ENCODE results near the gene CCM2L. TPM values are rescaled to one million over a fixed set of nuclear protein-coding genes. Genes with fewer than 3 reads are reported as not detected.
A peak's percentile ranks its signal among the peaks of the same experiment; 100 is the strongest.

The CCM2L gene
- total RNA-seq, 1 donor from 2014 or later: not detected

DNA sequence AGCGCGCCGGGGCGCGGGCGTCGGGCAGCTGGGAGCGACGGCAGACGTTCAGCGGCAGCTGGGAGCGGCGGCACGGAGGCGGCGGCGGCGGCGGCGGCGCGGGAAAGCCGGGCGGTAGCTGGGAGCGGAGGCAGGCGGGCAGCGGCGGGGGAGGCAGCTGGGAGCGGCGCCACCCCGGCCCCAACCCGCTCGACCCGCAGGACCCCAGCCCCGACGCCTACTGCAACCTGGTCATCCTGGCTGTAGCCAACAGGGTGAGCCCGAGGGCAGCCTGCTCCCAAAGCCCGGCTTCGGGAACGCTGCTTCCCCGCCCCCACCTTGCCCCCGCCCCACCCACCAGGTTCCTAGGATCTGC, 8.9 kb downstream of the CCM2L start:
- TF ChIP-seq, protein P1, sequence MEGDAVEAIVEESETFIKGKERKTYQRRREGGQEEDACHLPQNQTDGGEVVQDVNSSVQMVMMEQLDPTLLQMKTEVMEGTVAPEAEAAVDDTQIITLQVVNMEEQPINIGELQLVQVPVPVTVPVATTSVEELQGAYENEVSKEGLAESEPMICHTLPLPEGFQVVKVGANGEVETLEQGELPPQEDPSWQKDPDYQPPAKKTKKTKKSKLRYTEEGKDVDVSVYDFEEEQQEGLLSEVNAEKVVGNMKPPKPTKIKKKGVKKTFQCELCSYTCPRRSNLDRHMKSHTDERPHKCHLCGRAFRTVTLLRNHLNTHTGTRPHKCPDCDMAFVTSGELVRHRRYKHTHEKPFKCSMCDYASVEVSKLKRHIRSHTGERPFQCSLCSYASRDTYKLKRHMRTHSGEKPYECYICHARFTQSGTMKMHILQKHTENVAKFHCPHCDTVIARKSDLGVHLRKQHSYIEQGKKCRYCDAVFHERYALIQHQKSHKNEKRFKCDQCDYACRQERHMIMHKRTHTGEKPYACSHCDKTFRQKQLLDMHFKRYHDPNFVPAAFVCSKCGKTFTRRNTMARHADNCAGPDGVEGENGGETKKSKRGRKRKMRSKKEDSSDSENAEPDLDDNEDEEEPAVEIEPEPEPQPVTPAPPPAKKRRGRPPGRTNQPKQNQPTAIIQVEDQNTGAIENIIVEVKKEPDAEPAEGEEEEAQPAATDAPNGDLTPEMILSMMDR (IDR thresholded peaks at IDR 0.05): no peak
- no peaks in the 10 kb centered on the region for H3K36me3 Mint-ChIP-seq (ENCODE audit: unreplicated experiment)
- no peaks in the 10 kb centered on the region for H3K9me3 Mint-ChIP-seq (ENCODE audit: unreplicated experiment)
- peak overlapping the region; percentile 63 for H3K4me3 Mint-ChIP-seq (ENCODE audit: unreplicated experiment)
- no peak overlapping the region for H3K27ac Mint-ChIP-seq (ENCODE audit: unreplicated experiment)
- DNase-seq (ENCODE audit: extremely low spot score, unreplicated experiment): no peak
- H3K4me1 Mint-ChIP-seq (ENCODE audit: unreplicated experiment): peaks cover 7% of the 10 kb centered on the region
- H3K27me3 Mint-ChIP-seq (ENCODE audit: unreplicated experiment): peaks cover 85% of the 10 kb centered on the region

DNA sequence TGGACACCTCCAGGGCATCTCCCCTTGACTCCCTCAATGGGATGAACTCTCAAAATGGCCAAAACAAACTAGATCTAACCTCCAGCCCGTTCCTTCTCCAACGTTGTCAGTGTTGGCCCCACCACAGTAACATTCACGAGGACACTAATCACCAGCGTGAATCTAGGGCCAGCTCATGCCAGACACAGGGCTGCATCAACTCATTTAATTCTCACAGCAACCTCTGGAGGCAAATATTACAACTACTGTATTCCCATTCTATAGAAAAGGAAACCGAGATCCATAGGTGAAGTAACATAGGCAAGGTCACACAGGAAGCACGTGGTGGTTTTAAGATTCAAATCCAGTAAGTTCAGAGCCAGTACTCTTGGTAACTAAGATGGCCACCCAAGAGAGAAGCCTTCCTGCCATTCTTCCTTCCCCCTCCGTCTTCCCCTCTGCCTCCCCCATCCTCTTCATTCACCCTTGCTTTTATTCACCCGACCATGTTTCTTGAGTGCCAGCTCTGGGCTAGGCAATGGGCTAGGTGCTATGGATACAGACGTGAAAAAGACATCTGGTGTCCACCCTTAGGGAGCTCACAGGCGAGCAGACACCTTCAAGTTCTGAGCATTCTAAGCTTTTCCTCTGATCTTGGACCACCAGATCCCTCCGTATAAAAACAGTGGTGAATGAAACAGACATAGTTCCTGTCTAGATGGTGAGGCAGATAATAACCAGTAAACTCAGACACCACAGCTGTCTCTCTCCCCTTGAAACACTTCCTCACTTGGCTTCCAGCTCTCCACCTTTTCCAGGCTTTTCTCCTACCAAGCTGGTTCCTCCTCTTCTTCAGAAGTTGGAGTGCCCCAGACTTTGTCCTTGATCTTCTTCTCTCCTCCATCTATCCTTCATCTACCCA, 9.6 kb downstream of the CCM2L start:
- Mint-ChIP-seq H3K27ac (ENCODE audit: unreplicated experiment) (no peak overlapping the region), H3K36me3 (ENCODE audit: unreplicated experiment) (no peaks in the 10 kb centered on the region)
- TF ChIP-seq, protein P1 (IDR thresholded peaks at IDR 0.05): no peak

DNA sequence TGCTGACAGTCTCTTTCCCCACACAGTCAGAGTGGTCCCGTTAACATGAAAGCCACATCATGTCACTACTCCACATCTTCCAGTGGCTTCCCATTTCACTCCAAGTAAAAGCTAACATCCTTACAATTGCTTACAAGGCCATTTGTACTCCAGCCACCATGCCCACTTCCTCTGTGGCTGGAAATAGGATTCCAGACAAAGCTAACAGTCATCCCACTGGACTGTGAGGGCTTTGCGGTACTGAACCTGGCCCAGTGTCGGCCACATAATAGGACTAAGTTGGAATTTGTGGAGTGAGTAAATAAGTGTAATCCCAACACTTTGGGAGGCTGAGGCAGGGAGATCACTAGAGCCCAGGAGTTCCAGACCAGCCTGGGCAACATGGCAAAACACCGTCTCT, 10.9 kb downstream of the CCM2L start:
- peaks cover 82% of the 10 kb centered on the region for H3K27me3 Mint-ChIP-seq (ENCODE audit: unreplicated experiment)
- peaks cover 7% of the 10 kb centered on the region for H3K4me1 Mint-ChIP-seq (ENCODE audit: unreplicated experiment)
- H3K27ac Mint-ChIP-seq (ENCODE audit: unreplicated experiment): no peak overlapping the region
- H3K36me3 Mint-ChIP-seq (ENCODE audit: unreplicated experiment): no peaks in the 10 kb centered on the region
- TF ChIP-seq, protein P1 (IDR thresholded peaks at IDR 0.05): no peak
- no peak overlapping the region for H3K4me3 Mint-ChIP-seq (ENCODE audit: unreplicated experiment)
- no peak for DNase-seq (ENCODE audit: extremely low spot score, unreplicated experiment)
- no peaks in the 10 kb centered on the region for H3K9me3 Mint-ChIP-seq (ENCODE audit: unreplicated experiment)

More for the DNA sequence above, 9.6 kb downstream of the CCM2L start:
- Mint-ChIP-seq H3K4me3 (ENCODE audit: unreplicated experiment) (peak overlapping the region; percentile 63), H3K9me3 (ENCODE audit: unreplicated experiment) (no peaks in the 10 kb centered on the region), H3K4me1 (ENCODE audit: unreplicated experiment) (peaks cover 7% of the 10 kb centered on the region), H3K27me3 (ENCODE audit: unreplicated experiment) (peaks cover 85% of the 10 kb centered on the region)
- no peak for DNase-seq (ENCODE audit: extremely low spot score, unreplicated experiment)

DNA sequence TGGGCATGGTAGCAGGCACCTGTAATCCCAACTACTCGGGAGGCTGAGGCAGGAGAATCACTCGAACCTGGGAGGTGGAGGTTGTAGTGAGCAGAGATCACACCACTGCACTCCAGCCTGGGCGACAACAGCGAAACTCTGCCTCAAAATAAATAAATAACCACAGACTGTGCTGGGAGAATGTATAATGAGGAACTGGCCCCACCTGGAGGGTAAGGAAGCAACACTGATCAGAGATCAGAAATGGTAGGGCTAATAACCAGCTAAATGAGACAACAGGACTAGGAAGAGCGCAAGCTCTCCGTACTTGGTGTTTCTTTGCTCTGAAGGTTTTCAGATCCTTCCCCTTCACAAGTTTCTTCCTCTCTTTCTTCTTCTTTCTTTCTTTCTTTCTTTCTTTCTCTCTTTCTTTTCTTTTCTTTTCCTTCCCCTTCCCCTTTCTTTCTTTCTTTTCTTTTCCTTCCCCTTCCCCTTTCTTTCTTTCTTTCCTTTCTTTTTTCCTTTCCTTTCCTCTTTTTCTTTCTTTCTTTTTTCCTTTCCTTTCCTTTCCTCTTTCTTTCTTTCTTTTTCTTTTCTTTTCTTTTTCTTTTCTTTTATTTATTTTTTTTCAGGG, 14.6 kb downstream of the CCM2L start:
- Mint-ChIP-seq H3K9me3 (ENCODE audit: unreplicated experiment) (no peaks in the 10 kb centered on the region), H3K27me3 (ENCODE audit: unreplicated experiment) (peaks cover 75% of the 10 kb centered on the region), H3K4me3 (ENCODE audit: unreplicated experiment) (no peak overlapping the region), H3K27ac (ENCODE audit: unreplicated experiment) (no peak overlapping the region), H3K36me3 (ENCODE audit: unreplicated experiment) (no peaks in the 10 kb centered on the region), H3K4me1 (ENCODE audit: unreplicated experiment) (no peaks in the 10 kb centered on the region)
- TF ChIP-seq, protein P1 (IDR thresholded peaks at IDR 0.05): no peak
- no peak for DNase-seq (ENCODE audit: extremely low spot score, unreplicated experiment)

DNA sequence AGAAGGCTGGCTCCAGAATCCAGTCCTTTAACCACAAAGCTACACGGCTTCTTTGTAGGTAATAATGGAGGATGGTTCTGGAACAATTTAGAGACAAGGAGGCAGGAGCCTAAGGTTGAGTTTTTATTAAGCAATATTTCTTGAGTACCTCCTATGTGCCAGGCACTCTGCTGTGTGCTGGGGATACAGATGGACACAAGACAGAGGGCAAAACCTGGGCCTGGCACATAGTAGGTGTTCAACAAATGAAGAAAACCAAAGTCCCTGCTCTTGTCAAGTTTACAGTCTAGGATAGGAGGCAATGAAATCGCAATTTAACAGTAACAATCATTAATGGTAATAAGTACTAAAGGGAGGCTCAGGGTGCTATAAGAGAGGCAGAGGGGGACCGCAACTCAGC, 17.4 kb downstream of the CCM2L start:
- H3K36me3 Mint-ChIP-seq (ENCODE audit: unreplicated experiment): no peaks in the 10 kb centered on the region
- TF ChIP-seq, protein P1 (IDR thresholded peaks at IDR 0.05): no peak
- H3K27me3 Mint-ChIP-seq (ENCODE audit: unreplicated experiment): peaks cover 62% of the 10 kb centered on the region
- DNase-seq (ENCODE audit: extremely low spot score, unreplicated experiment): no peak
- no peaks in the 10 kb centered on the region for H3K9me3 Mint-ChIP-seq (ENCODE audit: unreplicated experiment)
- no peak overlapping the region for H3K4me3 Mint-ChIP-seq (ENCODE audit: unreplicated experiment)
- H3K4me1 Mint-ChIP-seq (ENCODE audit: unreplicated experiment): no peaks in the 10 kb centered on the region
- H3K27ac Mint-ChIP-seq (ENCODE audit: unreplicated experiment): no peak overlapping the region
